HAP-1 (cell line): ENCODE results near the gene CHN1.

Experiments
- DNase-seq, 2 experiments: peaks; one replicate each; pipeline ENCODE4 v3.0.0-alpha.2; 2016 to 2020; ENCODE audit warnings: low spot score in 2 of 2
- H3K27me3 ChIP-seq: fragments of 250-450 bp; sonication (Bioruptor Pico); 2 replicates; pipeline ENCODE4 v1.5.1; 2020; ENCODE audit warnings: low read depth, mild to moderate bottlenecking, moderate library complexity
- H3K36me3 ChIP-seq: fragments of 250-450 bp; sonication (Bioruptor Pico); replicated peaks from 2 replicates; pipeline ENCODE4 v1.5.1; 2020; ENCODE audit warnings: mild to moderate bottlenecking
- H3K4me1 ChIP-seq: fragments of 250-450 bp; sonication (Bioruptor Pico); 2 replicates; pipeline ENCODE4 v1.5.1; 2020; ENCODE audit warnings: mild to moderate bottlenecking
- H3K4me3 ChIP-seq: fragments of 250-450 bp; sonication (Bioruptor Pico); 2 replicates; pipeline ENCODE4 v1.5.1; 2020; ENCODE audit warnings: mild to moderate bottlenecking, moderate library complexity
- H3K9me3 ChIP-seq: fragments of 250-450 bp; sonication (Bioruptor Pico); 2 replicates; pipeline ENCODE4 v1.5.1; 2020; ENCODE audit warnings: mild to moderate bottlenecking, moderate library complexity
- in situ Hi-C: fragments of 300-500 bp; cut with MboI; formaldehyde crosslinking; loops from 3 replicates; pipeline ENCODE4 v1.14.3; 2020; ENCODE audit warnings: low sequenced_read_pairs, inconsistent platforms, mixed read lengths

Gene CHN1

DNA sequence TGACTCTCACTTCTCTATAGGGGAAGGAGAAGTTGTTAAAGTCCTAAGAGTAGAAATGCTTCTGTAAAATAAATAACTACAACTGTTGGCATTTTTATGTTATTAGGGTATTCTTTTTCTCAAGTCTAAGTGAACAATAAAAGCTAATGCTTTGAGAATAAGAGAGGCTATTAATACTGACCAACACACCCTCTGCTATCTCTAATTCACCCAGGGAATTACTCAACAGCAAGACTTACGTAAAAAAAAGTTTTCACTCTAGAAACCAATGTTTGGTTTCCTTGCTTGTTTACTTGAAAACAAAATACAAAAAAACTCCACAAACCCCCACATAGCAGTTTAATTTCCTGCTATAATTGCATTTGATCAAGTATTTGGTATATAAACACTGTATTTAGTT lies 25.2 kb downstream of the CHN1 start:
- no peak for DNase-seq
- no peak overlapping the region for H3K4me3 ChIP-seq
- no peaks in the 10 kb centered on the region for H3K36me3 ChIP-seq
- H3K4me1 ChIP-seq: peaks cover 22% of the 10 kb centered on the region
- no peaks in the 10 kb centered on the region for H3K27me3 ChIP-seq
- no peaks in the 10 kb centered on the region for H3K9me3 ChIP-seq
- in situ Hi-C loops: no loop called here

DNA sequence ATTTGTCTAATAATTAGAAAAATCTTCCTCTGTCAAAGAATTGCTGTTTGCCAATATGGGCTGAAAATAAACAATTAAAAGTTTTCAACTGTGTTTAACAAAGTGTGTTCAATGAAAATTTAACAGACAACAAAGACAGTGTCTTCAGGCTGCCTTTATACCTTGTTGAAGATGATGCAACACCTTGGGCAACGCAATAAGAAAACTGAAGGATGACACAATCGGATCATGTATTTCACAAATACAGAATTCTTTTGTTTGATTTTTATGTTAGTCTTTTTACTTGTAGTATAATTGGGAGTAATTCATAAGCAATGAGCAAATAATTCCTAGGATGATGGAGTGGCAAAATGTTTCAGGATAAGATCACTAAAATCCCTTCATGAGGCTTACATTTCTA lies 27.8 kb downstream of the CHN1 start:
- no peaks in the 10 kb centered on the region for H3K27me3 ChIP-seq
- no peak overlapping the region for H3K4me3 ChIP-seq
- in situ Hi-C loops: no loop called here
- no peaks in the 10 kb centered on the region for H3K9me3 ChIP-seq
- H3K4me1 ChIP-seq: peaks cover 36% of the 10 kb centered on the region
- no peaks in the 10 kb centered on the region for H3K36me3 ChIP-seq
- no peak for DNase-seq

- Histone ChIP-seq H3K4me1 (peaks cover 43% of the 10 kb centered on the region), H3K27me3 (no peaks in the 10 kb centered on the region), H3K36me3 (peaks cover 5% of the 10 kb centered on the region), H3K9me3 (no peaks in the 10 kb centered on the region), H3K4me3 (no peak overlapping the region)
- in situ Hi-C loops: no loop called here
- DNase-seq: peak in 1 of 2 experiments; percentile 60
Observed at GRCh38 chr2:174974131-174974530, 31.1 kb downstream of the CHN1 start.

DNA sequence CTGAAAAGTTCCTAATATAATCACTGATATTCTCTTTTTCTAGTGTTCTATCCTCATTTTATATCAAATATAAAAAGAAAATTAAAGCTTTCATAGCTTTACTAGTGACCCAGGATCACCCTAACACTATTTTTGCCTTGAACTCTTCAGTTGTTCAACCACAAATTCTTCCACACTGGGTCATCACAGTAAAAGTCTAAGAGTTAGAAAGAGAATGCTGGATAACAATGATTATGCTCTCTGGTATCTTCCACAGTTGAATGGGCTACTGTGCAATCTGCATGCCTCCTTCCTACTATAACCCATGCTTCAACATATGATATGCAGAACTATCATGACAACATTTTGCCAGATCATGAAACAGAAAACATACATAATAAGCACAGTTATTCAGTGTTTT lies 32.3 kb downstream of the CHN1 start:
- in situ Hi-C loops: no loop called here
- Histone ChIP-seq H3K4me1 (peaks cover 43% of the 10 kb centered on the region), H3K4me3 (no peak overlapping the region), H3K36me3 (peaks cover 5% of the 10 kb centered on the region), H3K27me3 (no peaks in the 10 kb centered on the region), H3K9me3 (no peaks in the 10 kb centered on the region)
- DNase-seq: no peak

GRCh38 chr2:174971868-174972781 lies 33.1 kb downstream of the CHN1 start:
- peaks cover 5% of the 10 kb centered on the region for H3K36me3 ChIP-seq
- peak in 1 of 2 experiments; percentile 52 for DNase-seq
- no peaks in the 10 kb centered on the region for H3K27me3 ChIP-seq
- peaks cover 37% of the 10 kb centered on the region for H3K4me1 ChIP-seq
- no peaks in the 10 kb centered on the region for H3K9me3 ChIP-seq
- in situ Hi-C loops: no loop called here
- H3K4me3 ChIP-seq: no peak overlapping the region

DNA sequence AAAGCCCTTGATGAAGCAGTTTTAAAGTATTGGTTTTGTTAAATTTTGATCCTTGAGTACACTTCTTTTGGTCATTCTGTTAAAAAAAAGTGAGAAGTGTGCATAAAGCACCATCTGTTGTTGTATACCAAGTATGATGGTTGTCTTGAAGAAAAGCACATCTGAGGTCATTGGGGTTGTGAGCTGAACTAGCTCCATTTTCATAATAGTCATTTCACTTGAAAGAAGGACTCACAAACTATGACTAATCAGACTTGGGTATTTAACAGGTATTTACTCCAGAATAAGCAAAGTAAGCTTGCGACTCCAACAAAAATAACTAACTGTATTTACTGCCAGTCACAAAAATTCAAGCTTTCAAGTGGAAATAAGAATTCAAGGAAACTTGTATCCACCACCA lies 35.1 kb downstream of the CHN1 start:
- DNase-seq: no peak
- Histone ChIP-seq H3K27me3 (no peaks in the 10 kb centered on the region), H3K4me3 (no peak overlapping the region), H3K9me3 (no peaks in the 10 kb centered on the region), H3K36me3 (peaks cover 5% of the 10 kb centered on the region), H3K4me1 (peaks cover 51% of the 10 kb centered on the region)
- in situ Hi-C loops: no loop called here

DNA sequence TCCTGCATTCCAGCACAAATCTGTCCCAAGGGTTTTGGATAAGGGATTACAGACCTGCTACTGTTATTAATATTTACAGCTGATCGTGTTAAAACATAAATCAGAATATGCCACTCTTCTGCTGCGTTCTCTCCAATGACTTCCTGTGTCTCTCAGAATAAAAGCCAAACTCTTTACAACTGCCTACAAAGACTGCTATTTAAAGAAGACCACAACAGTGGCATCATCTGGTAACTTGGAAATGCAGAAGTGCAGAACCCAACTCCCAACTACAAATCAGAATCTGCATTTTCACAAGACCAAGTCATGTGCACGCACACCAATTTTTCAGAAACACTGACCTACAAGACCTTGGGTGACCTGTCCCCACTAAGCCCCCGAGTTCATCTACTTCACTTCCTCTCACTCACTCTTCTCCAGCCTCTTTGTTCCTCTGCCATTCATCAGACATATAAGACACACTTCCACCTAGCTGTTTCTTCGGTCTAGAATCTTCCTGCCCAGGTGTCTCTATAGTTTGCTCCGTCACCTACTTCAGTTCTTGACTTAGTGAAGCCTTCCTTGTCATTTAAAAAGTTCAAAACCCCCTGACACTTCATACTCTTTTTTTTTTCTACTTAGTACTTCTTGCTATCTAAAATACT lies 36.0 kb downstream of the CHN1 start:
- no peaks in the 10 kb centered on the region for H3K9me3 ChIP-seq
- H3K27me3 ChIP-seq: no peaks in the 10 kb centered on the region
- peaks cover 51% of the 10 kb centered on the region for H3K4me1 ChIP-seq
- H3K36me3 ChIP-seq: peaks cover 5% of the 10 kb centered on the region
- in situ Hi-C loops: no loop called here
- H3K4me3 ChIP-seq: no peak overlapping the region
- no peak for DNase-seq

GRCh38 chr2:174967691-174968260 lies 37.4 kb downstream of the CHN1 start:
- Histone ChIP-seq H3K4me3 (no peak overlapping the region), H3K9me3 (no peaks in the 10 kb centered on the region), H3K36me3 (peaks cover 5% of the 10 kb centered on the region), H3K27me3 (no peaks in the 10 kb centered on the region), H3K4me1 (peaks cover 53% of the 10 kb centered on the region)
- DNase-seq: no peak
- in situ Hi-C loops: no loop called here

- no peak for DNase-seq
- peaks cover 5% of the 10 kb centered on the region for H3K36me3 ChIP-seq
- no peak overlapping the region for H3K4me3 ChIP-seq
- in situ Hi-C loops: no loop called here
- H3K4me1 ChIP-seq: peaks cover 46% of the 10 kb centered on the region
- no peaks in the 10 kb centered on the region for H3K9me3 ChIP-seq
- H3K27me3 ChIP-seq: no peaks in the 10 kb centered on the region
Observed at GRCh38 chr2:174967086-174967485, 38.1 kb downstream of the CHN1 start.

DNA sequence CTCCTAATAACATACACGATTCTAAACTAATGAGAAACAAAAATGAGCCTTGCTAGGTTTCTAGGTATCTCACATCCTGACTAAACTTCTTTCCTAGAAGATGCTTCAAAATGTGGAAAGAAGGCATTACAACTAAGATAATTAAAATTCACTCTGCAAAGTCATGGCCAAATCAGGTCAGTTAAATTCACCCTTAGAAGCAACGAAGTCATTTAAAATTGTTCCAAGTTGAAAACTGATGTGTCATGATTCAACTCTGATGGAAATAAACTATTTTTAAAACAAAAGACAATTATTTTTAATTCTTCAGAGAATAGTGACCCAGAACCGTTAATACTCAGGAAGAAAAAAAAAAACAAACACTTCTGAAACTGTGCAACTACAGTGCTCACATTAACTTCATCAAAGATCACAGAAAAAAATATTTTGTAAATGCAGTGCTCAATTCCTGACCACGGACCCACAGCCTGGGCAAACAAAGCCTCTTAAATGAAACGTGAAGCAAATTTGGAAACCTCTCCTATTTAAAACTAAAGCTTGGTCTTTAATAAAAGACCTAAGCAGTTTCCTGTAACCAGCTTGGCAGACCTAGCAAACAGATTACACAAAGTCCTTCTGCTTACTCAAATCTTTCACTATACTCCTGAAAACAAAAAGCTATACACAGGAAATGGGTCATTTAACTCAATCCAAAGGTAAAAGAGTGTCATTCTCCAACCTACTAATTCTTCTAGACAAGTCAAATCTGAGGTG lies 39.0 kb downstream of the CHN1 start:
- in situ Hi-C loops: no loop called here
- no peaks in the 10 kb centered on the region; the same call in 1 of the 2 replicates for H3K36me3 ChIP-seq
- no peak for DNase-seq
- H3K4me1 ChIP-seq: peaks cover 38% of the 10 kb centered on the region
- no peaks in the 10 kb centered on the region for H3K27me3 ChIP-seq
- H3K9me3 ChIP-seq: no peaks in the 10 kb centered on the region
- H3K4me3 ChIP-seq: no peak overlapping the region

GRCh38 chr2:174965551-174965950 lies 39.6 kb downstream of the CHN1 start:
- no peaks in the 10 kb centered on the region for H3K9me3 ChIP-seq
- H3K4me3 ChIP-seq: no peak overlapping the region
- no peak for DNase-seq
- no peaks in the 10 kb centered on the region for H3K27me3 ChIP-seq
- H3K36me3 ChIP-seq: no peaks in the 10 kb centered on the region; the same call in 1 of the 2 replicates
- H3K4me1 ChIP-seq: peaks cover 38% of the 10 kb centered on the region
- in situ Hi-C loops: no loop called here

DNA sequence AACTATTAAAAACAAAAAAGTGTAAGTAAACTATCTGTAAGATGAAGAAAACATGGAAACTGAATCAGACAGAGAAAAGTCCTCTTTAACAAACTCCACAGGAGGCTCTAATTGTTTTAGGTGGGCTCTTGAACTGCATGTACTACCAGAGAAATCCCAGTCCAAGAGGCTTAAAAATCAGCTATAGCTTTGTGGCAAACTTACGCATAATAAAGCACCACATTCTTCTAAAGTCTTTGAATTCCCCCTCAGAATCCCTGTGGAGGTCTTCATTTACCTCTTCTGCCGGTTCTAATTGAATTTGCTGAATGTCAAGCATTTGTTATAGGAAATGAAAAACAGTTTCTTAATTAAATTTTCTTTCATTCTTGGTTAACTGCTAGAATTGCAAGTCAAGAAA lies 40.8 kb downstream of the CHN1 start:
- no peaks in the 10 kb centered on the region for H3K9me3 ChIP-seq
- H3K4me1 ChIP-seq: peaks cover 45% of the 10 kb centered on the region
- H3K36me3 ChIP-seq: no peaks in the 10 kb centered on the region
- H3K27me3 ChIP-seq: no peaks in the 10 kb centered on the region
- DNase-seq: peak; percentile 28 to 97
- in situ Hi-C loops: no loop called here
- H3K4me3 ChIP-seq: no peak overlapping the region

DNA sequence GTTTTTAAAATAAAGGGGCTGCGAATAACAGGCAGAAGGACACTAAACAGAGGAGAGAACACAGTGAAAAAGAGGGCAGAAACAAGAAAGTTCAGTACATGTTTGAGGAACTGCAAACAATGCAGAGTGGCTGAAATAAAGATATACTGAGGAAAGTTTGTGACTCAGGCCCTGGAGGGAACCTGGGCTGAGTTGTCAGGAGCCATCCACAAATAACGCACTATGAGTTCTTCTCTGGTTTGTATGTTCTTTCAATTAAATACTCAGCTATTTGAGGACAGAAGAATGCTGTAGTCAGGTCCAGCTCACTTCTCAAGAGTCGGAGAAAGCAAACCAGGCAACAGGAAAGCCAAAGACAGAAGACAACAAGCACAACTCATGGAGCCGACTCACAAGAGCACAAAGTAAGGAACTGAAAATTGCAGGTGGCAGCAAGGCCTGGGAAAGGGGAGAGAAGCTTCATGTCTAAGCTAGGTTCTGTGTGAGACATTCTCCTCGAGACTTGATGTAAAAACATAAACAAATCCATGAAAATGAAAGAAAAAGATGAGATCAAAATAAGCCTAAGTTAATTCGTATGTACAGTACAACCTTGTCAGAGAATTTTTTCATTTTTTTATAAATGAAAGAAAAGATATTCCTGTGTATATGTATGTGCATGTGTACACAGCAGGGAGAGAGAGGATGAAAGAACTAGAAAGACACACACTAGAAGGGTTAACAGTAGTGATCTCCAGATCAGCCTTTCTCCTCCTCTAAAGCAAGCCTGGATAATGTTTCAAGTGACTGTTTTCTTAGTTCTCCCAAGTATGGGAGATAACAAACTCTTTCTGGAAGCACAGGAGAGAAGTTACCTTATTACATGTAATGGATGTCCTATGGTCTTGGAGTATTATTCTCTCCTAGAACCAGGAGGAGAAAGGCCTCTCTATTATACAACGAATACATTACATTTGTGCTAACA lies 41.5 kb downstream of the CHN1 start:
- no peaks in the 10 kb centered on the region for H3K36me3 ChIP-seq
- no peaks in the 10 kb centered on the region for H3K9me3 ChIP-seq
- no peak for DNase-seq
- in situ Hi-C loops: no loop called here
- no peak overlapping the region for H3K4me3 ChIP-seq
- peaks cover 52% of the 10 kb centered on the region for H3K4me1 ChIP-seq
- H3K27me3 ChIP-seq: no peaks in the 10 kb centered on the region
